ENCODE measurements around the gene BAIAP2. TPM values are rescaled to one million over a fixed set of nuclear protein-coding genes. Genes with fewer than 3 reads are reported as not detected.

BAIAP2 gene
- total and polyA plus RNA-seq, 10 of the 15 experiments (the other 5 are each of a cell fraction or from before 2014, with no cell fraction given), result 0.15 to 1.2 (median 0.46) TPM; not detected in 2

- Histone ChIP-seq H3K4me1 (ENCODE audit: control insufficient read depth, insufficient read depth, low read length) (no peaks in the 10 kb centered on the region), H3K9me3 (replicated peaks; ENCODE audit: control insufficient read depth, insufficient read depth, low read length) (no peaks in the 10 kb centered on the region; the same call in 1 of the 3 replicates), H3K4me3 (no peak overlapping the region), H3K36me3 (ENCODE audit: control insufficient read depth in 2 of 2, insufficient read depth in 2 of 2, low read length in 1 of 2) (no peaks in the 10 kb centered on the region), H4K20me1 (ENCODE audit: control insufficient read depth, insufficient read depth) (no peaks in the 10 kb centered on the region), H3K27me3 (replicated peaks in 1 of 2; ENCODE audit: control insufficient read depth in 2 of 2, insufficient read depth in 2 of 2, low read length in 1 of 2) (peaks cover 2% of the 10 kb centered on the region in 2 experiments; a peak in 1 of 4 replicates), H2AFZ (ENCODE audit: control insufficient read depth, low read depth, low read length) (no peak overlapping the region), H3K4me2 (ENCODE audit: control insufficient read depth, insufficient read depth) (no peak overlapping the region), H3K9ac (ENCODE audit: control insufficient read depth, insufficient read depth, low read length) (no peak overlapping the region), H3K79me2 (ENCODE audit: control insufficient read depth, insufficient read depth, low read length) (no peaks in the 10 kb centered on the region), H3K27ac (ENCODE audit: control insufficient read depth, insufficient read depth) (no peak overlapping the region)
- POLR2A ChIA-PET, result no interaction called here
- in situ Hi-C loops (cut with MboI), result loop anchor here (25.0 kb wide), 1 partner anchor 224 kb away; the partner anchor contains the start of genes NDUFAF8 and TEPSIN
- intact Hi-C loops (cut with micrococcal nuclease; ENCODE audit: unreplicated experiment), result no loop called here
- DNase-seq (ENCODE audit: low read depth, low spot score) (no peak), FAIRE-seq (no peak), ATAC-seq (no peak)
- BruUV-seq (replicated peaks), result no TSS peak
- RAD21 ChIA-PET (ENCODE audit: unreplicated experiment), result no interaction called here
- TF ChIP-seq POU2F2 (IDR thresholded peaks at IDR 0.05; ENCODE audit: borderline replicate concordance, low read depth, low read length) (no peak), YY1 (IDR thresholded peaks at IDR 0.05; ENCODE audit: low read depth, low read length) (no peak), POLR2A (IDR thresholded peaks at IDR 0.05; ENCODE audit: low read depth, low read length) (no peak), ELK1 (IDR thresholded peaks at IDR 0.05; ENCODE audit: low read depth, low read length) (no peak), TBL1XR1 (IDR thresholded peaks at IDR 0.05; ENCODE audit: low read depth, low read length) (no peak), SMAD5 (IDR thresholded peaks at IDR 0.05; ENCODE audit: low read depth) (no peak), ZNF24 (IDR thresholded peaks at IDR 0.05) (no peak), ASH2L (IDR thresholded peaks at IDR 0.05; ENCODE audit: borderline replicate concordance, low read depth) (no peak), WRNIP1 (IDR thresholded peaks at IDR 0.05; ENCODE audit: borderline replicate concordance, low read depth, low read length) (no peak), NFIC (IDR thresholded peaks at IDR 0.05; ENCODE audit: low read depth, low read length) (no peak), RBBP5 (conservative IDR thresholded peaks at IDR 0.05) (no peak), FOXK2 (IDR thresholded peaks at IDR 0.05) (no peak), POLR2AphosphoS5 (IDR thresholded peaks at IDR 0.05; ENCODE audit: low read length) (no peak), PBX3 (IDR thresholded peaks at IDR 0.05; ENCODE audit: insufficient replicate concordance, low read depth, low read length) (no peak), IKZF1 (conservative IDR thresholded peaks at IDR 0.05) (no peak), SPI1 (IDR thresholded peaks at IDR 0.05; ENCODE audit: borderline replicate concordance, insufficient read depth, low read depth, low read length) (no peak), ZZZ3 (IDR thresholded peaks at IDR 0.05; ENCODE audit: control insufficient read depth, insufficient read length, low read depth) (no peak), PAX8 (IDR thresholded peaks at IDR 0.05) (no peak), EGR1 (IDR thresholded peaks at IDR 0.05; ENCODE audit: borderline replicate concordance in 1 of 2, low read depth in 2 of 2, low read length in 2 of 2) (no peak), IRF3 (IDR thresholded peaks at IDR 0.05) (no peak)
- 23% methylated on average over 6 of the region's 6 CpGs for WGBS (ENCODE audit: insufficient coverage, insufficient replicate concordance, low lambda C conversion rate, missing lambda C conversion rate)
- CTCF ChIA-PET, result no interaction called here
- SMC1A ChIA-PET (ENCODE audit: uncharacterized antibody, unreplicated experiment), result no interaction called here
Measured at GRCh38 chr17:81013642-81014041, 21.3 kb upstream of the BAIAP2 start.
